Gastrocnemius medialis (tissue), 4 donors: ENCODE measurements around the gene MMRN1.

Source experiments
- CTCF ChIP-seq, 5 experiments: fragments of 450-650 bp in 3 of 5; fragments of 200-600 bp in 2 of 5; sonication (generic) in 2 of 5; IDR thresholded peaks in 4 of 5; conservative IDR thresholded peaks in 1 of 5; 1 replicate in 4 of 5; 2 replicates in 1 of 5; pipeline ENCODE4 v1.5.1; 2016 to 2019; ENCODE audit warnings: antibody characterized with exemption in 5 of 5, mild to moderate bottlenecking in 3 of 5, moderate library complexity in 3 of 5
- POLR2A ChIP-seq, 2 donors: fragments of 450-650 bp; IDR thresholded peaks; one replicate each; pipeline ENCODE4 v1.6.1; 2017; ENCODE audit warnings: antibody characterized with exemption in 2 of 2, mild to moderate bottlenecking in 2 of 2, moderate library complexity in 2 of 2

DNA sequence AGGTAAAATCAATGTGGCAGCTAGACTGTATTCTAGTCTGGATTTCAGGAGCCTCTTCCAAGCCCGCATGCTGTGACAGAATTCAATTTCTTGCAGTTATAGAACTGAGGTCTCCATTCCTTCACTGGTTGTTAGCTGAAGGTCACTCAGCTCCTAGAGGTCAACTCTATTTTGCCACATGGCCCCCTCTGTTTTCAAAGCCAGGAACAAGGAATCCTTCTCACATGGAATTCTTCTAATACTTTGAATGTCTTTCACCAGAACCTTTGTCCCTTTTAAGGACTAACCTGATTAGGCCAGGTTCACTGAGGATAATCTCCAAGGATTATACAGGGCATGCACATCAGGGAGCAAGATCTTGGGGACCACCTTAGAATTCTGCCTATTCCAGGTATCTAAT, 23.4 kb upstream of the MMRN1 start:
- TF ChIP-seq CTCF (IDR thresholded peaks at IDR 0.05 in 4 of 5, conservative IDR thresholded peaks at IDR 0.05 in 1 of 5) (no peak), POLR2A (IDR thresholded peaks at IDR 0.05) (no peak)
